GM23338 (cell line): Measurements from ENCODE around the gene EPM2AIP1. TPM values are rescaled to one million over a fixed set of nuclear protein-coding genes. Genes with fewer than 3 reads are reported as not detected.

ENCODE experiments used
- ATAC-seq: fragments of 200-7000 bp; cut with Tn5 transposase; 3 replicates; pipeline ENCODE4 v1.9.1; 2020
- DNase-seq: peaks from one replicate; pipeline ENCODE4 v3.0.0-alpha.2; 2015; ENCODE audit warnings: low spot score
- H2AFZ ChIP-seq: fragments of 200-600 bp; sonication (generic); 2 replicates; pipeline ENCODE4 v1.8.0; 2016; ENCODE audit warnings: antibody characterized with exemption, mild to moderate bottlenecking, moderate library complexity
- H3F3A ChIP-seq: fragments of 200-600 bp; sonication (generic); replicated peaks from 2 replicates; pipeline ENCODE4 v1.8.0; 2017; ENCODE audit warnings: antibody characterized with exemption, mixed run types, low read depth
- H3K27ac ChIP-seq: fragments of 200-600 bp; sonication (generic); 2 replicates; pipeline ENCODE4 v1.6.1; 2016; ENCODE audit warnings: low read depth
- H3K27me3 ChIP-seq: fragments of 200-600 bp; sonication (generic); 2 replicates; pipeline ENCODE4 v1.8.0; 2016; ENCODE audit warnings: mild to moderate bottlenecking, mixed run types, moderate library complexity; ENCODE audit not compliant: insufficient read depth
- H3K36me3 ChIP-seq: fragments of 200-600 bp; sonication (generic); 2 replicates; pipeline ENCODE4 v1.8.0; 2016; ENCODE audit warnings: mild to moderate bottlenecking; ENCODE audit not compliant: insufficient read depth
- H3K4me1 ChIP-seq: fragments of 200-600 bp; sonication (generic); 2 replicates; pipeline ENCODE4 v1.8.0; 2016; ENCODE audit warnings: mild to moderate bottlenecking, moderate library complexity; ENCODE audit not compliant: insufficient read depth
- H3K4me2 ChIP-seq: fragments of 200-600 bp; sonication (generic); 2 replicates; pipeline ENCODE4 v1.7.1; 2017; ENCODE audit warnings: mixed run types
- H3K4me3 ChIP-seq: fragments of 200-600 bp; sonication (generic); 2 replicates; pipeline ENCODE4 v1.6.1; 2016; ENCODE audit warnings: mixed run types
- H3K79me2 ChIP-seq: fragments of 200-600 bp; sonication (generic); replicated peaks from 2 replicates; pipeline ENCODE4 v1.8.0; 2017; ENCODE audit warnings: mild to moderate bottlenecking; ENCODE audit not compliant: insufficient read depth
- H3K9me2 ChIP-seq: fragments of 200-600 bp; sonication (generic); 2 replicates; pipeline ENCODE4 v1.8.0; 2017; ENCODE audit not compliant: insufficient read depth
- H4K20me1 ChIP-seq: fragments of 200-600 bp; sonication (generic); replicated peaks from 2 replicates; pipeline ENCODE4 v1.8.0; 2017; ENCODE audit warnings: mild to moderate bottlenecking; ENCODE audit not compliant: insufficient read depth
- H3K27ac Mint-ChIP-seq: 2 replicates; pipeline ENCODE4 v1.8.0; 2020; ENCODE audit warnings: inconsistent platforms, mild to moderate bottlenecking, moderate library complexity, mixed read lengths
- H3K27me3 Mint-ChIP-seq: 3 replicates; pipeline ENCODE4 v1.8.0; 2022; ENCODE audit warnings: low read depth, mild to moderate bottlenecking, moderate library complexity, mixed read lengths, inconsistent platforms; ENCODE audit not compliant: insufficient read depth, poor library complexity
- H3K36me3 Mint-ChIP-seq: 3 replicates; pipeline ENCODE4 v1.8.0; 2021; ENCODE audit warnings: low read depth, mild to moderate bottlenecking, inconsistent platforms, moderate library complexity, mixed read lengths
- H3K4me1 Mint-ChIP-seq: 3 replicates; pipeline ENCODE4 v1.8.0; 2020; ENCODE audit warnings: mild to moderate bottlenecking, inconsistent platforms, mixed read lengths
- H3K4me3 Mint-ChIP-seq: 3 replicates; pipeline ENCODE4 v1.8.0; 2021; ENCODE audit warnings: moderate library complexity, mild to moderate bottlenecking, inconsistent platforms, mixed read lengths
- H3K9me3 Mint-ChIP-seq: 3 replicates; pipeline ENCODE4 v1.8.0; 2020; ENCODE audit warnings: moderate library complexity, mild to moderate bottlenecking, inconsistent platforms, mixed read lengths
- CREB1 ChIP-seq: fragments of 250-450 bp; sonication (Bioruptor Pico); IDR thresholded peaks from 2 replicates; pipeline ENCODE4 v1.5.0; 2020; ENCODE audit warnings: low read depth, mild to moderate bottlenecking, moderate library complexity
- CTCF ChIP-seq, 2 experiments: fragments of 200-600 bp in 1 of 2; sonication (generic) in 1 of 2; conservative IDR thresholded peaks; 2 replicates each; pipeline versions ENCODE4 v1.5.1 to v1.6.1; 2016 to 2017; ENCODE audit warnings: antibody characterized with exemption in 2 of 2, low read depth in 2 of 2, mild to moderate bottlenecking in 2 of 2, moderate library complexity in 1 of 2
- ETS1 ChIP-seq: IDR thresholded peaks from 2 replicates; pipeline ENCODE4 v1.6.1; 2016; ENCODE audit warnings: antibody characterized with exemption
- EZH2 ChIP-seq: fragments of 200-600 bp; sonication (generic); IDR thresholded peaks from one replicate; pipeline ENCODE4 v1.8.0; 2017; ENCODE audit warnings: antibody characterized with exemption, mild to moderate bottlenecking, low read depth; ENCODE audit not compliant: unreplicated experiment
- JUNB ChIP-seq: IDR thresholded peaks from one replicate; pipeline ENCODE4 v1.6.1; 2016; ENCODE audit warnings: antibody characterized with exemption; ENCODE audit not compliant: unreplicated experiment
- POLR2AphosphoS5 ChIP-seq: IDR thresholded peaks from 2 replicates; pipeline ENCODE4 v1.6.1; 2016; ENCODE audit warnings: antibody characterized with exemption, low read depth
- ZNF114 ChIP-seq: fragments of 250-450 bp; sonication (Bioruptor Pico); IDR thresholded peaks from 2 replicates; pipeline ENCODE4 v1.5.0; 2020; ENCODE audit warnings: mild to moderate bottlenecking, moderate library complexity
- ZNF462 ChIP-seq: fragments of 250-450 bp; sonication (Bioruptor Pico); IDR thresholded peaks from 2 replicates; pipeline ENCODE4 v1.5.0; 2020; ENCODE audit warnings: mild to moderate bottlenecking, moderate library complexity
- polyA plus RNA-seq: library from polyadenylated mRNA; unstranded; fragments of >200 nt; fragmentation: Nextera tagmentation; extraction: Ambion mirVana; gene quantifications from 2 replicates; pipeline ENCODE4 v1.2.1, GENCODE V29; 2016
- total RNA-seq: library from RNA; depleted of rRNA; stranded (reverse); fragments of >200 nt; shearing (Covaris generic); gene quantifications from 2 replicates; pipeline ENCODE4 v1.2.3, GENCODE V29; 2014

Gene EPM2AIP1
- total and polyA plus RNA-seq, 2 experiments from 2014 or later: 7.2 to 10.6 TPM

GRCh38 chr3:37024092-37024491 lies 31.2 kb upstream of the EPM2AIP1 start:
- Histone ChIP-seq H3K79me2 (no peaks in the 10 kb centered on the region), H3K4me3 (no peak overlapping the region), H3K9me2 (no peaks in the 10 kb centered on the region), H2AFZ (no peak overlapping the region), H4K20me1 (peaks cover 2% of the 10 kb centered on the region; the same call in 1 of the 2 replicates), H3K27me3 (no peaks in the 10 kb centered on the region), H3K4me2 (no peak overlapping the region), H3K27ac (no peak overlapping the region), H3K4me1 (no peaks in the 10 kb centered on the region), H3F3A (no peaks in the 10 kb centered on the region), H3K36me3 (peaks cover 44% of the 10 kb centered on the region)
- ATAC-seq (no peak), DNase-seq (no peak)
- no peaks in the 10 kb centered on the region for H3K4me1 Mint-ChIP-seq
- H3K36me3 Mint-ChIP-seq: peaks cover 94% of the 10 kb centered on the region
- no peak overlapping the region for H3K27ac Mint-ChIP-seq
- peaks cover 2% of the 10 kb centered on the region; the same call in 2 of the 3 replicates for H3K9me3 Mint-ChIP-seq
- no peak for TF ChIP-seq POLR2AphosphoS5
- TF ChIP-seq CTCF (conservative IDR thresholded peaks at IDR 0.05; ENCODE audit: low read depth in 2 of 2): peak in 1 of 2 experiments; percentile 15; a peak in 2 of 4 replicates
- H3K4me3 Mint-ChIP-seq: no peak overlapping the region
- peaks cover 3% of the 10 kb centered on the region for H3K27me3 Mint-ChIP-seq

DNA sequence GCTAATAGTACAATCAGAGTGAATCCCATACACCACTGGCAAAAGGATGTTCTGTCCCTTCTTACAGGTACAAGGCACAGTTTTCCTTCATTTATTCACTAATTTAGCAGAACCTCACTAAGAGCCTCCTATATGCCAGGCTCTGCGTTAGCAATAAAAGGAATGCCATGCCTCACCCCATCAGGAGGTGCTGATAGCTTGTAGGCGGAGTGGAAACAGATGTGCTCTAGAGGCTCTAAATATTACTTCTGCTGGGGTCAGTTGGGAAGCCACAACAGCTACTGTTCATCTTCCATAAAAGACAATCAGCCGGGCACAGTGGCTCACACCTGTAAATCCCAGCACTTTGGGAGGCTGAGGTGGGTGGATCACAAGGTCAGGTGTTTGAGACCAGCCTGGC lies 24.8 kb upstream of the EPM2AIP1 start:
- Mint-ChIP-seq H3K36me3 (peaks cover 85% of the 10 kb centered on the region), H3K9me3 (no peaks in the 10 kb centered on the region), H3K4me3 (no peak overlapping the region), H3K4me1 (no peaks in the 10 kb centered on the region), H3K27ac (no peak overlapping the region), H3K27me3 (peaks cover 3% of the 10 kb centered on the region)
- H3K36me3 ChIP-seq: peaks cover 47% of the 10 kb centered on the region
- ATAC-seq (no peak), DNase-seq (no peak)
- no peaks in the 10 kb centered on the region; the same call in 1 of the 2 replicates for H4K20me1 ChIP-seq
- H3K9me2 ChIP-seq: no peaks in the 10 kb centered on the region
- H3K4me3 ChIP-seq: no peak overlapping the region
- no peak overlapping the region for H3K4me2 ChIP-seq
- H3K27ac ChIP-seq: no peak overlapping the region
- no peaks in the 10 kb centered on the region for H3K79me2 ChIP-seq
- H3F3A ChIP-seq: no peaks in the 10 kb centered on the region
- H3K4me1 ChIP-seq: no peaks in the 10 kb centered on the region
- TF ChIP-seq CREB1 (CRISPR knock-in tag) (no peak), ZNF114 (no peak)
- no peaks in the 10 kb centered on the region for H3K27me3 ChIP-seq
- no peak overlapping the region for H2AFZ ChIP-seq

DNA sequence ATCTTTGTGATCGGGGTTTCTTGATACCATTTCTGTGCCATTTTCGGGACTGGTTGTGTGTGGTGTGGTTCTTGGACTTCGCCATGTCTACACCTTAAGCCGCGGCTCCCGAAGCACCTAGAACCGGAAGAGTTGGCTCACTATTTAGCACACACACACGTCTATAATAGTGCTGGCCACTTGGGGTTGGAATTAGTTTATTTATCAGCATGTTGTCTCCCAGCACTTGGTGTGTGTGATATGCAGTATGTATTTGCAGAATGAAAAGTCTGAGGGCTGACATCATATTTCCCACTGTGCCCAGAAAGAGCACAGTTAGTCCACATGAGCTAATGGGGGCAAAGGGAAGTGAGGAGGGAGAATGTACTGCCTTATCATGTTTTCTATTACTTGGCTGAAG lies 24.0 kb upstream of the EPM2AIP1 start:
- H3K9me3 Mint-ChIP-seq: no peaks in the 10 kb centered on the region
- Histone ChIP-seq H3K4me2 (no peak overlapping the region), H3K4me3 (no peak overlapping the region), H3K4me1 (no peaks in the 10 kb centered on the region), H3K36me3 (peaks cover 53% of the 10 kb centered on the region), H3K9me2 (no peaks in the 10 kb centered on the region), H3F3A (no peaks in the 10 kb centered on the region), H3K27me3 (no peaks in the 10 kb centered on the region), H3K79me2 (no peaks in the 10 kb centered on the region), H4K20me1 (no peaks in the 10 kb centered on the region; the same call in 1 of the 2 replicates), H2AFZ (no peak overlapping the region), H3K27ac (no peak overlapping the region)
- ATAC-seq (no peak), DNase-seq (no peak)
- peaks cover 84% of the 10 kb centered on the region for H3K36me3 Mint-ChIP-seq
- no peak overlapping the region for H3K4me3 Mint-ChIP-seq
- H3K27me3 Mint-ChIP-seq: peaks cover 3% of the 10 kb centered on the region
- no peaks in the 10 kb centered on the region for H3K4me1 Mint-ChIP-seq
- no peak overlapping the region for H3K27ac Mint-ChIP-seq
- TF ChIP-seq JUNB (no peak), ETS1 (no peak), ZNF114 (no peak), ZNF462 (CRISPR knock-in tag) (no peak), POLR2AphosphoS5 (no peak), EZH2 (no peak)
